ENCODE results near the gene CNTD1. TPM values are rescaled to one million over a fixed set of nuclear protein-coding genes. Genes with fewer than 3 reads are reported as not detected.
A peak's percentile ranks its signal among the peaks of the same experiment; 100 is the strongest.

CNTD1 gene
- total RNA-seq, 2 donors from 2014 or later: not detected

DNA sequence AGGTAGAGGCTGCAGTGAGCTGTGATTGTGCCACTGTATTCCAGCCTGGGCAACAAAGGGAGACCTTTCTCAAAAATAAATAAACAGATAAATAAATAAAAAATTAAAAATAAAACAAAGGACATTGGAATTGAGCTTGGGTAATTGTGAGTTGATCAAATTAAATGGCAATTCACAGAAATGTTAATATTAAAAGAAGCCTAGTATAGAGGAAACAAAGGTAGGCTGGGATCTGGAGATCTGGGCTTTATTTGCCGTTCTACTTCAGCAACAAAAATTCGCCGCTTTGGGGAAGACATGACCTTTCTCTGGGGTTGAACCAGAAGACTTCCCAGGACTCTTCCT is 25.7 kb upstream of the CNTD1 start:
- TF ChIP-seq, protein P1, sequence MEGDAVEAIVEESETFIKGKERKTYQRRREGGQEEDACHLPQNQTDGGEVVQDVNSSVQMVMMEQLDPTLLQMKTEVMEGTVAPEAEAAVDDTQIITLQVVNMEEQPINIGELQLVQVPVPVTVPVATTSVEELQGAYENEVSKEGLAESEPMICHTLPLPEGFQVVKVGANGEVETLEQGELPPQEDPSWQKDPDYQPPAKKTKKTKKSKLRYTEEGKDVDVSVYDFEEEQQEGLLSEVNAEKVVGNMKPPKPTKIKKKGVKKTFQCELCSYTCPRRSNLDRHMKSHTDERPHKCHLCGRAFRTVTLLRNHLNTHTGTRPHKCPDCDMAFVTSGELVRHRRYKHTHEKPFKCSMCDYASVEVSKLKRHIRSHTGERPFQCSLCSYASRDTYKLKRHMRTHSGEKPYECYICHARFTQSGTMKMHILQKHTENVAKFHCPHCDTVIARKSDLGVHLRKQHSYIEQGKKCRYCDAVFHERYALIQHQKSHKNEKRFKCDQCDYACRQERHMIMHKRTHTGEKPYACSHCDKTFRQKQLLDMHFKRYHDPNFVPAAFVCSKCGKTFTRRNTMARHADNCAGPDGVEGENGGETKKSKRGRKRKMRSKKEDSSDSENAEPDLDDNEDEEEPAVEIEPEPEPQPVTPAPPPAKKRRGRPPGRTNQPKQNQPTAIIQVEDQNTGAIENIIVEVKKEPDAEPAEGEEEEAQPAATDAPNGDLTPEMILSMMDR (conservative IDR thresholded peaks at IDR 0.05): no peak
- peaks cover 8% of the 10 kb centered on the region for H3K27me3 Mint-ChIP-seq (ENCODE audit: insufficient read depth)
- Histone ChIP-seq H3K36me3 (ENCODE audit: control insufficient read depth, insufficient read depth, low read length) (peaks cover 23% of the 10 kb centered on the region), H3K27me3 (ENCODE audit: control insufficient read depth, insufficient read depth, low read length, poor library complexity, severe bottlenecking) (peaks cover 4% of the 10 kb centered on the region), H3K4me3 (ENCODE audit: low read length) (peak overlapping the region; percentile 95), H3K9me3 (ENCODE audit: control insufficient read depth, low read length) (no peaks in the 10 kb centered on the region), H3K4me1 (ENCODE audit: control insufficient read depth, insufficient read depth, low read length) (no peaks in the 10 kb centered on the region), H3K9ac (ENCODE audit: extremely low read depth, low read length, poor library complexity, severe bottlenecking) (peak overlapping the region; percentile 66), H3K27ac (ENCODE audit: low read depth, low read length) (no peak overlapping the region)
- H3K27ac Mint-ChIP-seq: peak overlapping the region; percentile 94
- DNase-seq: no peak
- H3K36me3 Mint-ChIP-seq (ENCODE audit: low read depth): peaks cover 22% of the 10 kb centered on the region
- peak overlapping the region; percentile 97 for H3K4me3 Mint-ChIP-seq
- H3K4me1 Mint-ChIP-seq: peaks cover 7% of the 10 kb centered on the region
- no peaks in the 10 kb centered on the region for H3K9me3 Mint-ChIP-seq
- 21 to 29% methylated on average over 3 of the region's 3 CpGs for WGBS, 2 experiments (ENCODE audit: insufficient coverage in 1 of 2, insufficient read length in 1 of 2)

- Mint-ChIP-seq H3K9me3 (no peaks in the 10 kb centered on the region), H3K4me3 (peak within 1 kb of the TSS; percentile 97), H3K27me3 (ENCODE audit: insufficient read depth) (peaks cover 3% of the 10 kb centered on the region), H3K36me3 (ENCODE audit: low read depth) (peaks cover 26% of the 10 kb centered on the region), H3K27ac (peak within 1 kb of the TSS; percentile 94), H3K4me1 (peaks cover 7% of the 10 kb centered on the region)
- peak; percentile 95 for DNase-seq
- H3K4me3 ChIP-seq (ENCODE audit: low read length): peak within 1 kb of the TSS; percentile 95
- TF ChIP-seq, protein P1 (conservative IDR thresholded peaks at IDR 0.05): peak; percentile 38
- peak within 1 kb of the TSS; percentile 66 for H3K9ac ChIP-seq (ENCODE audit: extremely low read depth, low read length, poor library complexity, severe bottlenecking)
- no peak within 1 kb of the TSS for H3K27ac ChIP-seq (ENCODE audit: low read depth, low read length)
- H3K27me3 ChIP-seq (ENCODE audit: control insufficient read depth, insufficient read depth, low read length, poor library complexity, severe bottlenecking): no peaks in the 10 kb centered on the region
- 1% methylated on average over 21 to 38 of the region's 39 CpGs for WGBS, 2 experiments (ENCODE audit: insufficient coverage in 1 of 2, insufficient read length in 1 of 2)
- H3K36me3 ChIP-seq (ENCODE audit: control insufficient read depth, insufficient read depth, low read length): peaks cover 24% of the 10 kb centered on the region
- H3K9me3 ChIP-seq (ENCODE audit: control insufficient read depth, low read length): no peaks in the 10 kb centered on the region
- H3K4me1 ChIP-seq (ENCODE audit: control insufficient read depth, insufficient read depth, low read length): no peaks in the 10 kb centered on the region
These were observed 25.2 kb upstream of the CNTD1 start, which contains the start of gene VPS25 for GRCh38 chr17:42773290-42774035. Gene VPS25 (plus strand): TSS chr17:42773449. CDS start chr17:42773476, 27 bp downstream.

DNA sequence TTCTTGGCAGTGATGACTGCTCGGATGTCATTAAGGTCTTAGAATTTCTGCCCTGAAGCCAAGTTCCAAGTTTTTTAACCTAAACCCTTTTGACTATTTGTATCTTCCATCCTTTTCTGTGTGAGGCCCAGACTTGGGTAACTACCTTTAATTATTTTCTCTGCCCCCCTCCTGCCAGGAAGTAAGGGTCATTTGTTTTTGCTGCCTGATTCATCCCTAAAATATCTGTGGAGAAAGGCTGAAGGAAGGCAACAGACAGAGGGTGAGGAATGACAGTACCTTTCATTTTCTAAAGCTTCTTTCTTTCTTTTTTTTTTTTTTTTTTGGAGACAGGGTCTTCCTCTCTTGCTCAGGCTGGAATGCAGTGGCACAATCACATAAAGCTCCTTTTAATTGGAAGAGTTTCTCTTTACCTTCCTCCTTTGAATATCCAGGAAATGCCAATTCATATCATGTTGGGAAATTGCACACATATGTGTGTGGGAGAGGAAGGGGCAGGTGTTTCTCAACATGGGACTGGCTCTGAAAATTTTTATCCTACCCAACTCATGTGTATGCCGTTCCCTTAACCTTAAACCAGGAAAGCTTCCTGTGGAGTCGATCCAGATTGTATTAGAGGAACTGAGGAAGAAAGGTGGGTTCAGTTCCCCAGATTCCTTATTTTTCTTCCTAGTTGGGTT is 24.5 kb upstream of the CNTD1 start:
- H3K27ac ChIP-seq (ENCODE audit: low read depth, low read length): no peak overlapping the region
- DNase-seq: no peak
- WGBS, 2 experiments (ENCODE audit: insufficient coverage in 1 of 2, insufficient read length in 1 of 2): 64 to 86% methylated on average over 1 to 3 of the region's 3 CpGs
- H3K4me1 ChIP-seq (ENCODE audit: control insufficient read depth, insufficient read depth, low read length): no peaks in the 10 kb centered on the region
- H3K27ac Mint-ChIP-seq: no peak overlapping the region
- no peaks in the 10 kb centered on the region for H3K9me3 Mint-ChIP-seq
- peak overlapping the region; percentile 66 for H3K9ac ChIP-seq (ENCODE audit: extremely low read depth, low read length, poor library complexity, severe bottlenecking)
- TF ChIP-seq, protein P1 (conservative IDR thresholded peaks at IDR 0.05): no peak
- H3K36me3 ChIP-seq (ENCODE audit: control insufficient read depth, insufficient read depth, low read length): peaks cover 27% of the 10 kb centered on the region
- H3K27me3 Mint-ChIP-seq (ENCODE audit: insufficient read depth): no peaks in the 10 kb centered on the region
- peak overlapping the region; percentile 97 for H3K4me3 Mint-ChIP-seq
- H3K9me3 ChIP-seq (ENCODE audit: control insufficient read depth, low read length): no peaks in the 10 kb centered on the region
- peaks cover 7% of the 10 kb centered on the region for H3K4me1 Mint-ChIP-seq
- H3K4me3 ChIP-seq (ENCODE audit: low read length): peak overlapping the region; percentile 95
- H3K36me3 Mint-ChIP-seq (ENCODE audit: low read depth): peaks cover 27% of the 10 kb centered on the region
- H3K27me3 ChIP-seq (ENCODE audit: control insufficient read depth, insufficient read depth, low read length, poor library complexity, severe bottlenecking): no peaks in the 10 kb centered on the region
